Liver (tissue), 9 donors: Measurements from ENCODE around the gene RAD50. TPM values are rescaled to one million over a fixed set of nuclear protein-coding genes. Genes with fewer than 3 reads are reported as not detected.
"Not testable (repeated sequence)": the region's sequence is repeated elsewhere in the genome, so short reads cannot be mapped to it uniquely, and the experiment has no call there.

Source experiments
- DNase-seq: peaks from one replicate; pipeline ENCODE4 v3.0.0-alpha.2; 2017; ENCODE audit warnings: low spot score
- H3K27ac ChIP-seq, 2 donors: one replicate each; pipeline ENCODE4 v1.7.0; 2013; ENCODE audit warnings: inconsistent platforms in 2 of 2, low read length in 2 of 2, control low read depth in 1 of 2, low read depth in 1 of 2, mild to moderate bottlenecking in 1 of 2
- H3K27me3 ChIP-seq, 4 donors: one replicate each; pipeline versions ENCODE4 v1.6.1 to v1.7.0; 2013; ENCODE audit warnings: low read length in 3 of 4, inconsistent platforms in 1 of 4, mild to moderate bottlenecking in 1 of 4, moderate library complexity in 1 of 4; ENCODE audit not compliant: control insufficient read depth in 4 of 4, insufficient read depth in 4 of 4
- H3K36me3 ChIP-seq, 4 donors: one replicate each; pipeline versions ENCODE4 v1.6.1 to v1.7.0; 2013; ENCODE audit warnings: low read length in 3 of 4, mild to moderate bottlenecking in 3 of 4, low read depth in 1 of 4, moderate library complexity in 1 of 4; ENCODE audit not compliant: control insufficient read depth in 4 of 4, insufficient read depth in 3 of 4
- H3K4me1 ChIP-seq, 4 donors: one replicate each; pipeline versions ENCODE4 v1.6.1 to v1.7.0; 2013; ENCODE audit warnings: low read length in 3 of 4, mild to moderate bottlenecking in 3 of 4, moderate library complexity in 1 of 4; ENCODE audit not compliant: control insufficient read depth in 4 of 4, insufficient read depth in 4 of 4
- H3K4me3 ChIP-seq, 3 donors: one replicate each; pipeline versions ENCODE4 v1.6.1 to v1.7.0; 2013; ENCODE audit warnings: low read length in 3 of 3, control low read depth in 1 of 3, low read depth in 1 of 3, mild to moderate bottlenecking in 1 of 3
- H3K9ac ChIP-seq, 2 donors: one replicate each; pipeline ENCODE4 v1.7.0; 2013; ENCODE audit warnings: low read length in 2 of 2, mild to moderate bottlenecking in 2 of 2, moderate library complexity in 2 of 2, control low read depth in 1 of 2, low read depth in 1 of 2
- H3K9me3 ChIP-seq, 4 donors: one replicate each; pipeline versions ENCODE4 v1.6.1 to v1.7.0; 2013; ENCODE audit warnings: low read length in 3 of 4; ENCODE audit not compliant: control insufficient read depth in 4 of 4
- EGR1 ChIP-seq, 2 donors: IDR thresholded peaks; 2 replicates each; pipeline ENCODE4 v1.6.1; 2016 to 2018; ENCODE audit warnings: antibody characterized with exemption in 2 of 2, low read depth in 2 of 2
- FOXA1 ChIP-seq: IDR thresholded peaks from 2 replicates; pipeline ENCODE4 v1.6.1; 2016; ENCODE audit warnings: antibody characterized with exemption
- GABPA ChIP-seq, 2 donors: IDR thresholded peaks in 1 of 2; conservative IDR thresholded peaks in 1 of 2; 2 replicates each; pipeline ENCODE4 v1.6.1; 2016; ENCODE audit warnings: antibody characterized with exemption in 2 of 2, mild to moderate bottlenecking in 1 of 2, moderate library complexity in 1 of 2
- HNF4A ChIP-seq, 2 donors: conservative IDR thresholded peaks; 2 replicates each; pipeline ENCODE4 v1.6.1; 2016; ENCODE audit warnings: antibody characterized with exemption in 2 of 2, mild to moderate bottlenecking in 2 of 2
- NR2F2 ChIP-seq: IDR thresholded peaks from 2 replicates; pipeline ENCODE4 v1.6.1; 2016; ENCODE audit warnings: antibody characterized with exemption
- RAD21 ChIP-seq, 2 donors: IDR thresholded peaks; 2 replicates each; pipeline ENCODE4 v1.6.1; 2016; ENCODE audit warnings: antibody characterized with exemption in 2 of 2, mild to moderate bottlenecking in 2 of 2
- RXRA ChIP-seq, 2 donors: IDR thresholded peaks; 2 replicates each; pipeline ENCODE4 v1.6.1; 2017 to 2018; ENCODE audit warnings: antibody characterized with exemption in 2 of 2, mild to moderate bottlenecking in 1 of 2
- SP1 ChIP-seq: IDR thresholded peaks from 2 replicates; pipeline ENCODE4 v1.6.1; 2018; ENCODE audit warnings: antibody characterized with exemption, mild to moderate bottlenecking
- TAF1 ChIP-seq: conservative IDR thresholded peaks from 2 replicates; pipeline ENCODE4 v1.6.1; 2016; ENCODE audit warnings: antibody characterized with exemption, mild to moderate bottlenecking
- WGBS: extraction: QIAGEN DNeasy Blood & Tissue Kit; methylation state at CpG from one replicate; pipeline ENCODE4 v1.1.7; 2013; 5-methylcytosine and 5-hydroxymethylcytosine counted together
- polyA plus RNA-seq, 2 donors: library from polyadenylated mRNA; stranded (reverse) in 1 of 2; unstranded in 1 of 2; fragments of 200-250 nt in 1 of 2; fragments of >200 nt in 1 of 2; fragmentation: Nextera tagmentation in 1 of 2; extraction: Ambion mirVana in 1 of 2; gene quantifications; one replicate each; pipeline versions ENCODE4 v1.2.1 to v1.2.3, GENCODE V29; 2013 to 2015
- total RNA-seq, 2 donors: library from RNA; depleted of rRNA; stranded (reverse); fragments of >200 nt; gene quantifications; one replicate each; pipeline ENCODE4 v1.2.3, GENCODE V29; 2014
- TF ChIP-seq, protein P1 (sequence below): IDR thresholded peaks from 2 replicates; pipeline ENCODE4 v1.6.1; 2016; ENCODE audit warnings: antibody characterized with exemption, mild to moderate bottlenecking
- TF ChIP-seq, protein P2 (sequence below): IDR thresholded peaks from 2 replicates; pipeline ENCODE4 v1.6.1; 2016; ENCODE audit warnings: antibody characterized with exemption
- TF ChIP-seq, protein P3 (sequence below): IDR thresholded peaks from 2 replicates; pipeline ENCODE4 v1.6.1; 2016; ENCODE audit warnings: antibody characterized with exemption
- TF ChIP-seq, protein P4 (sequence below): fragments of 150-350 bp; IDR thresholded peaks from 2 replicates; pipeline ENCODE4 v1.5.1; 2017; ENCODE audit warnings: improper control_type of control experiment, low read depth, low read length; ENCODE audit not compliant: missing input control
- donor health status: healthy.
- donor health status: healthy.
- donor health status: healthy.
- donor health status: healthy.
- donor health status: healthy.

Gene RAD50
- total and polyA plus RNA-seq, 4 donors = 6.1 to 18.7 (median 14.9) TPM

DNA sequence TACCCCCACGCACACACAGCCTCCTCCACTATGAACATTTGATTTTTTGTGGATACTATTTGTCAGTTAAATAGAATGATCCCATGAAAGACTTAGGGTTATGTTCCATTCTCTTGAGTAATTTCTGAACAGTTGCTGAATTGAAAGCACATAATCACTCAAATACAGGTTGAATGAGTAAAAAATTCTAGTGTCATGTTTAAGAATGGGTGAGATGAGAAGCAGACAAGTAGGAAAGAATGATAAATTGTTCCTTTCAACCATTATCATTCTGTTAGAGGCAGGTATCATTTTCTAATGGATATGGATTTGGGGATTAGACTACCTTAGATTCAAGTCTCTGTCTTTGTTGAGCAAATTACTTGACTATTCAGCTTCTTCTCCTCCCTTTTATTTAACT, 19.3 kb downstream of the RAD50 start:
- DNase-seq = no peak
- TF ChIP-seq NR2F2 = no peak
- no peak for TF ChIP-seq TAF1
- no peak for TF ChIP-seq GABPA (IDR thresholded peaks at IDR 0.05 in 1 of 2, conservative IDR thresholded peaks at IDR 0.05 in 1 of 2)
- TF ChIP-seq, protein P1, sequence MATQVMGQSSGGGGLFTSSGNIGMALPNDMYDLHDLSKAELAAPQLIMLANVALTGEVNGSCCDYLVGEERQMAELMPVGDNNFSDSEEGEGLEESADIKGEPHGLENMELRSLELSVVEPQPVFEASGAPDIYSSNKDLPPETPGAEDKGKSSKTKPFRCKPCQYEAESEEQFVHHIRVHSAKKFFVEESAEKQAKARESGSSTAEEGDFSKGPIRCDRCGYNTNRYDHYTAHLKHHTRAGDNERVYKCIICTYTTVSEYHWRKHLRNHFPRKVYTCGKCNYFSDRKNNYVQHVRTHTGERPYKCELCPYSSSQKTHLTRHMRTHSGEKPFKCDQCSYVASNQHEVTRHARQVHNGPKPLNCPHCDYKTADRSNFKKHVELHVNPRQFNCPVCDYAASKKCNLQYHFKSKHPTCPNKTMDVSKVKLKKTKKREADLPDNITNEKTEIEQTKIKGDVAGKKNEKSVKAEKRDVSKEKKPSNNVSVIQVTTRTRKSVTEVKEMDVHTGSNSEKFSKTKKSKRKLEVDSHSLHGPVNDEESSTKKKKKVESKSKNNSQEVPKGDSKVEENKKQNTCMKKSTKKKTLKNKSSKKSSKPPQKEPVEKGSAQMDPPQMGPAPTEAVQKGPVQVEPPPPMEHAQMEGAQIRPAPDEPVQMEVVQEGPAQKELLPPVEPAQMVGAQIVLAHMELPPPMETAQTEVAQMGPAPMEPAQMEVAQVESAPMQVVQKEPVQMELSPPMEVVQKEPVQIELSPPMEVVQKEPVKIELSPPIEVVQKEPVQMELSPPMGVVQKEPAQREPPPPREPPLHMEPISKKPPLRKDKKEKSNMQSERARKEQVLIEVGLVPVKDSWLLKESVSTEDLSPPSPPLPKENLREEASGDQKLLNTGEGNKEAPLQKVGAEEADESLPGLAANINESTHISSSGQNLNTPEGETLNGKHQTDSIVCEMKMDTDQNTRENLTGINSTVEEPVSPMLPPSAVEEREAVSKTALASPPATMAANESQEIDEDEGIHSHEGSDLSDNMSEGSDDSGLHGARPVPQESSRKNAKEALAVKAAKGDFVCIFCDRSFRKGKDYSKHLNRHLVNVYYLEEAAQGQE = no peak
- TF ChIP-seq FOXA1 = no peak
- TF ChIP-seq HNF4A (conservative IDR thresholded peaks at IDR 0.05) = no peak
- TF ChIP-seq, protein P2, sequence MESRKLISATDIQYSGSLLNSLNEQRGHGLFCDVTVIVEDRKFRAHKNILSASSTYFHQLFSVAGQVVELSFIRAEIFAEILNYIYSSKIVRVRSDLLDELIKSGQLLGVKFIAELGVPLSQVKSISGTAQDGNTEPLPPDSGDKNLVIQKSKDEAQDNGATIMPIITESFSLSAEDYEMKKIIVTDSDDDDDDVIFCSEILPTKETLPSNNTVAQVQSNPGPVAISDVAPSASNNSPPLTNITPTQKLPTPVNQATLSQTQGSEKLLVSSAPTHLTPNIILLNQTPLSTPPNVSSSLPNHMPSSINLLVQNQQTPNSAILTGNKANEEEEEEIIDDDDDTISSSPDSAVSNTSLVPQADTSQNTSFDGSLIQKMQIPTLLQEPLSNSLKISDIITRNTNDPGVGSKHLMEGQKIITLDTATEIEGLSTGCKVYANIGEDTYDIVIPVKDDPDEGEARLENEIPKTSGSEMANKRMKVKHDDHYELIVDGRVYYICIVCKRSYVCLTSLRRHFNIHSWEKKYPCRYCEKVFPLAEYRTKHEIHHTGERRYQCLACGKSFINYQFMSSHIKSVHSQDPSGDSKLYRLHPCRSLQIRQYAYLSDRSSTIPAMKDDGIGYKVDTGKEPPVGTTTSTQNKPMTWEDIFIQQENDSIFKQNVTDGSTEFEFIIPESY = no peak
- TF ChIP-seq RXRA (IDR thresholded peaks at IDR 0.05) = no peak
- TF ChIP-seq SP1 = no peak
- Histone ChIP-seq H3K4me1 (no peaks in the 10 kb centered on the region), H3K9ac (no peak overlapping the region), H3K27ac (no peak overlapping the region), H3K27me3 (no peaks in the 10 kb centered on the region), H3K4me3 (no peak overlapping the region), H3K36me3 (peaks cover 1 to 30% (median 19%) of the 10 kb centered on the region in 4 donors), H3K9me3 (no peaks in the 10 kb centered on the region)
- WGBS = 95% methylated on average over 1 of the region's 1 CpG

DNA sequence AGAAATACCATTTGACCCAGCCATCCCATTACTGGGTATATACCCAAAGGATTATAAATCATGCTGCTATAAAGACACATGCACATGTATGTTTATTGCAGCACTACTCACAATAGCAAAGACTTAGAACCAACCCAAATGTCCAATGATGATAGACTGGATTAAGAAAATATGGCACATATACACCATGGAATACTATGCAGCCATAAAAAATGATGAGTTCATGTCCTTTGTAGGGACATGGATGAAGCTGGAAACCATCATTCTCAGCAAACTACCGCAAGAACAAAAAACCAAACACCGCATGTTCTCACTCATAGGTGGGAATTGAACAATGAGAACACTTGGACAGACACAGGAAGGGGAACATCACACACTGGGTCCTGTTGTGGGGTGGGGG, 27.8 kb downstream of the RAD50 start:
- WGBS = 100% methylated on average over 2 of the region's 2 CpGs

DNA sequence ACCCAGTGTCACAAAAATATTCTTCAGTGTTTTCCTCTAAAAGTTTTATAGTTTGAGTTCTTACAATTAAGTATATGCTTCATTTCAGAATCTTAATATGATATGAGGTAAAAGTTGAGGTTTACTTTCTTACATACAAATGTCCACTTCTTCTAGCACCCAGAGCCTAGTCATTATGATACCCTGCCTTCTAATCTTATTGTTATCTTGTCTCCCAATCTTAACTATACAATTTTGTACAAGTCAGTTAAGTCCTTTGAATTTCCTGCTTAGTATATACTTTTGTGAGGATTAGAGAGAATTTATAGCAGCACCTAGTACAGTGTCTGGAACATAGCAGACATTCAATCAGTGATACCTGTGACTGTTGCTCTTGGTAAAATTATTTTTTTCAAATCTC, 29.3 kb downstream of the RAD50 start:
- Histone ChIP-seq H3K4me3 (no peak overlapping the region), H3K27me3 (no peaks in the 10 kb centered on the region), H3K4me1 (peaks cover 0 to 1% (median 0%) of the 10 kb centered on the region in 4 donors), H3K27ac (no peak overlapping the region), H3K9ac (no peak overlapping the region), H3K9me3 (no peaks in the 10 kb centered on the region), H3K36me3 (peaks cover 2 to 25% (median 22%) of the 10 kb centered on the region in 4 donors)
- DNase-seq = no peak
- TF ChIP-seq FOXA1 = no peak
- TF ChIP-seq, protein P3, sequence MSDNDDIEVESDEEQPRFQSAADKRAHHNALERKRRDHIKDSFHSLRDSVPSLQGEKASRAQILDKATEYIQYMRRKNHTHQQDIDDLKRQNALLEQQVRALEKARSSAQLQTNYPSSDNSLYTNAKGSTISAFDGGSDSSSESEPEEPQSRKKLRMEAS = no peak
- TF ChIP-seq, protein P1 = no peak
- no peak for TF ChIP-seq RAD21 (IDR thresholded peaks at IDR 0.05)
- TF ChIP-seq, protein P4, sequence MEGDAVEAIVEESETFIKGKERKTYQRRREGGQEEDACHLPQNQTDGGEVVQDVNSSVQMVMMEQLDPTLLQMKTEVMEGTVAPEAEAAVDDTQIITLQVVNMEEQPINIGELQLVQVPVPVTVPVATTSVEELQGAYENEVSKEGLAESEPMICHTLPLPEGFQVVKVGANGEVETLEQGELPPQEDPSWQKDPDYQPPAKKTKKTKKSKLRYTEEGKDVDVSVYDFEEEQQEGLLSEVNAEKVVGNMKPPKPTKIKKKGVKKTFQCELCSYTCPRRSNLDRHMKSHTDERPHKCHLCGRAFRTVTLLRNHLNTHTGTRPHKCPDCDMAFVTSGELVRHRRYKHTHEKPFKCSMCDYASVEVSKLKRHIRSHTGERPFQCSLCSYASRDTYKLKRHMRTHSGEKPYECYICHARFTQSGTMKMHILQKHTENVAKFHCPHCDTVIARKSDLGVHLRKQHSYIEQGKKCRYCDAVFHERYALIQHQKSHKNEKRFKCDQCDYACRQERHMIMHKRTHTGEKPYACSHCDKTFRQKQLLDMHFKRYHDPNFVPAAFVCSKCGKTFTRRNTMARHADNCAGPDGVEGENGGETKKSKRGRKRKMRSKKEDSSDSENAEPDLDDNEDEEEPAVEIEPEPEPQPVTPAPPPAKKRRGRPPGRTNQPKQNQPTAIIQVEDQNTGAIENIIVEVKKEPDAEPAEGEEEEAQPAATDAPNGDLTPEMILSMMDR = no peak
- no peak for TF ChIP-seq SP1
- no peak for TF ChIP-seq TAF1
- no peak for TF ChIP-seq GABPA (IDR thresholded peaks at IDR 0.05 in 1 of 2, conservative IDR thresholded peaks at IDR 0.05 in 1 of 2)
- TF ChIP-seq EGR1 (IDR thresholded peaks at IDR 0.05; ENCODE audit: low read depth in 2 of 2) = no peak
- TF ChIP-seq HNF4A (conservative IDR thresholded peaks at IDR 0.05) = no peak
- TF ChIP-seq, protein P2 = no peak

More for the DNA sequence above, 27.8 kb downstream of the RAD50 start:
- DNase-seq, H3K9ac ChIP-seq, H3K27me3 ChIP-seq, H3K9me3 ChIP-seq, H3K27ac ChIP-seq, H3K4me1 ChIP-seq, H3K4me3 ChIP-seq: not testable (repeated sequence)
- H3K36me3 ChIP-seq = peaks cover 2 to 27% (median 23%) of the 10 kb centered on the region in 4 donors
